DMS79 (cell line): Measurements from ENCODE around the gene OSMR.
A peak's percentile ranks its signal among the peaks of the same experiment; 100 is the strongest.

Experiments
- DNase-seq: peaks from one replicate; lab custom pipeline; 2025; lab: John Stamatoyannopoulos, UW

The OSMR gene

DNA sequence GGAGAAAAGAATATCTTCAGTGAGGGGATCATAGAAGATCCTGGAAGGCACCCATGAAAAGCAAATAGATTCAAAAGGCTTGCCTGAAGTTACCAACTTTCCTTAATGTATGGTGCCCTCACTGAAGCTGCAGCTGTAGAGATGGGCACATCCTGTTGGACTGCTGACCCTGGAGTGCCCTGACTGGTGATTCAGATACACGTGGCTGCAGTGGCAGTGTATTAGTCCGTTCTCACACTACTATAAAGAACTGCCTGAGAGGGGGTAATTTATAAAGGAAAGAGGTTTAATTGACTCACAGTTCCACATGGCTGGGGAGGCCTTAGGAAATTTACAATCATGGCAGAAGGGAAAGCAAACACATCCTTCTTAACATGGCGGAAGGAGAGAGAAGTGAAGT, 80.3 kb downstream of the OSMR start:
- no peak for DNase-seq

DNA sequence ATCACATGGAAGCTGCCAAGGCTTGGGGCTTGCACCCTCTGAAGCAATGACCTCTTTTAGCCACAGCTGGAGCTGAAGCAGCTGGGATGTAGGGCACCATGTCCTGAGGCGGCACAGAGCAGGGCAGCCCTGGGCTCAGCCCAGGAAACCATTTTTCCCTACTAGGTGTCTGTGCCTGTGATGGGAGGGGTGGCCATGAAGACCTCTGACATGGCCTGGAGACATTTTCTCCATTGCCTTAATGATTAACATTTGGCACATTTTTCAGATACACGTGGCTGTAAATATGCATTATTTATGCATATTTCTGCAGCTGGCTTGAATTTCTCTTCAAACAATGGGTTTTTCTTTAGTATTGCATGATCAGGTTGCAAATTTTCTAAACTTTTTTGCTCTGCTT, 81.7 kb downstream of the OSMR start:
- DNase-seq = no peak

DNA sequence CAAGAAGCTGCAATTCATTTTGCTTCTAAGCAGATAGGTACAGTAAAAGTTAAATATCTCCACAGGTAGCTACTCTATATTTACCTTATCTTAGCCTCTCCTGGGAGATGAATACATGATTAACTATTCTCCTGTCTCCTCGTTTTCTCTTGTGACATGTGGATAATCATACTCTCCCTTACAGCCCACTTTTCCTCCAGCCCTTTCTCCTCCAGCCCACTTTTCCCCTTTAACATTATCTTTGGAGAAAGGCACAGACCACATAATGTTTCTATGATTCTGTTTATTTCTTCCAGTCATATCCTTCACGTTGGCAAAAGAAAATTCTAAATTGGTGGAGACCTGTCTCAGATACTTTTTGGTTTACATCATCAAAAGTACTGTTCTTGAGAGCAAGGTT, 84.0 kb downstream of the OSMR start:
- DNase-seq = no peak

DNA sequence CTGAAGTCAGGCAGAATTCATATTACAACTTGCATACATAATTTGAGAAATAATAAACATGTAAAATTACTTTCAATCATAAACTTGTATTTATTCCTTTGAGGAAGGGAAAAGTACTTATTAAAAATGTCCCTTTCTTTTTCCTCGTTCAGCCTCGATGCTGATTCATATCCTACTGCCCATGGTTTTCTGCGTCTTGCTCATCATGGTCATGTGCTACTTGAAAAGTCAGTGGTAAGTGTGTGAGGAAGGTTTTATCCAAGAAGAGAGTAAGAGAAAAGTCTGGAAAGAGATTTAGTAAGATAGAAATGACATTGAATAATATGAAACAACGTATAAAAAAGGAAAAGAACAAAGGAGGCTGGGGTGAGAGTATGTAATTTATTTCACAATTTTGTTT, 85.9 kb downstream of the OSMR start:
- DNase-seq = no peak

DNA sequence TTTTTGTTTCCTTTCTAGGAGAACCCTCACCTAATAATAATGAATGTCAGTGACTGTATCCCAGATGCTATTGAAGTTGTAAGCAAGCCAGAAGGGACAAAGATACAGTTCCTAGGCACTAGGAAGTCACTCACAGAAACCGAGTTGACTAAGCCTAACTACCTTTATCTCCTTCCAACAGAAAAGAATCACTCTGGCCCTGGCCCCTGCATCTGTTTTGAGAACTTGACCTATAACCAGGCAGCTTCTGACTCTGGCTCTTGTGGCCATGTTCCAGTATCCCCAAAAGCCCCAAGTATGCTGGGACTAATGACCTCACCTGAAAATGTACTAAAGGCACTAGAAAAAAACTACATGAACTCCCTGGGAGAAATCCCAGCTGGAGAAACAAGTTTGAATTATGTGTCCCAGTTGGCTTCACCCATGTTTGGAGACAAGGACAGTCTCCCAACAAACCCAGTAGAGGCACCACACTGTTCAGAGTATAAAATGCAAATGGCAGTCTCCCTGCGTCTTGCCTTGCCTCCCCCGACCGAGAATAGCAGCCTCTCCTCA, 87.1 kb downstream of the OSMR start:
- DNase-seq = no peak

DNA sequence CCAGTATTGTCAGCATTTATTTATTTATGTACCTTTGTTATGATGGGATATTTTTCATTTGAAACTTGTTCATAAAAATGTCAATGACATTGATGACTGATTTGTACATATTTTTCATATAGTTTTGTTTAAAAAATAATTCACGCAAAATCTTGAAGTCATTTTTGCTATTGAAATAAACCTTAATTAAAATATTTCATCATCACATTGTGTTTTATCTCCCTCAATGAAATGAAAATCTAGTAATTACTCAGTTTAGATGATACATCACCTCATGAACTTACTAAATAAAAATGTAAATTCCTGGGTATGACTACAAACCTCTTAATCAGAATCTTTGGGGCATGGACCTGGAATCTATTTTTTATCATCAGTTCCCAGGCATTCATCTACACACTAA, 89.6 kb downstream of the OSMR start:
- DNase-seq = no peak

DNA sequence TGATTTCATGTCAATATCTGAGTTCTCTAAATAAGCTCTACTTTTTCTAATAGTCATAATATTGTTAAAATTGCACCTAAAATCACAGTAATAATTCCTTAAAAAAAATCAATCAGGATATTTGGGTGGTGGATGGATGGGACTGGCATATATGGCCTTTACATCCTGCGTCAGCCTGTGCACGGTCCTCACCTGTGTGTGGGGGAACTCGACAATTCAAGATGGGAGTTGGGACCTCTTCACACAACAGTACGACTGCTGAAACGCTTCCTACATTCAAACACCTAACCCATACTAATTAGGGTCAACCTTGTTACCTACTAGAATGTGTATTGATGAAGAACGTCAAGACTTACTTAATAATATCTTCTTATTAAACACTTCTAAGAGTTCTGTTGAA, 90.5 kb downstream of the OSMR start:
- DNase-seq = no peak

DNA sequence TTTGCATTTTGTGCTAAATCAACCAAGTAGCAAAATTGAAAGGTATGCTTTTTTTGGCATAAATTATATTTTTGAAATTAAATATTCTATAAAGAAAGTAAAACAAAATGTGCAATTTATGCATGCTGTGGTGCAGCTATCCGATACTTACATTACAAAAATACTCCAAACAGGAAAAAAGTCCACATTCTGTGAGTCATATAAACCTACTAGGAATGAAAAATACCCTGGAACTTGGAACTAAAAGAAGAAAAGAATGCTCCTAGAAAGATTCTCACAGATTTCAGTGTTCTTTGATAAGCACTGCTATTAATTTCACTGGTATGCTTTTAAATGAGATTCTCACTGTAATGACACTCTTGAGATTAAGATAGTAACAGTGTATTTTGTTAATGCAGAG, 92.6 kb downstream of the OSMR start:
- no peak for DNase-seq

DNA sequence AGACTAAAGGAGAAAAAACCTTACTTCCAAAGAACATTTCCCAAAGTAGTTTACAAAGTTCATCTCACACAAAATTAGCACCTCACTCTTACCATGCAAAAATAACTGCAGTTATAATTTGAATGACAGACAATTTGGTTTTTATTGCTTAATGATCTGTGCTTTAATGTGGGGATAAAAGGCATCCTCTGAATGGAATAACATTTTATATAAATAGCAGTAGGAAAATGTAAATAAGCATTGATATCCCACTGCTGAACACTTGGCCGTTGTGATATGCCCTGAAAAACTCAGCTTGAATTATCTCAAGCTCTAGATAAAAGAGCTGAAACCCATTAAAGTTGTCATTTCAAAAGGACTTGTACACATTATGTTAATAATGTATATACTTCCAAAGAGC, 93.2 kb downstream of the OSMR start:
- DNase-seq = no peak

DNA sequence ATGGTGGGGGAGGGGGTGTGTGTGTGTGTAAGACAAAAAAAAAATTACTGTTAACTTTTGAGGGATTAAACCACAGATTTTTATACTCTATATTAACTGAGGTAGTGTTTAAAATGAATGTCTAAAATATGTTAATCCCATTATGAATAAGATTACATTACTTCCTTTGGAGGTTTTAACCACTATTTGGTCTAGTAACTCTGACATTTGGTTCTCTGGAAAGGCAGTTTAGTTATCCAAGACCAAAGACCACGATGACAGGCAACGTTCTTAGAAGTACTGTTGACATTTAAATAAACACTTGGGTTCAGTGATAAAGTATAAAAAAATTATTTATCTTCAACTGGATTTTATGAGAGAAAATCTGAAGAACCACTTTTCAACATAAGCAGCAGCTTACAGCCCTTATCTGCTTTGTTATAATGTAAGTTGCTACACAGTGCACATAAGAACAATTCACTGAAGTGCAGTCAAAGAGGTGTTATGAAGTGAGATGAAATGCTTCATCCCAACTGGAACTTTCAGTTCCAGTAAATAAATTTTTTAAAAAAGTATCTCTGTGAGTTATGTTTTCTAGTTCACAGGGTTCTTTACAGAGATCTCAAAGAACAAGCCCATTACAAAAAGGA, 94.5 kb downstream of the OSMR start:
- DNase-seq = peak; percentile 25

DNA sequence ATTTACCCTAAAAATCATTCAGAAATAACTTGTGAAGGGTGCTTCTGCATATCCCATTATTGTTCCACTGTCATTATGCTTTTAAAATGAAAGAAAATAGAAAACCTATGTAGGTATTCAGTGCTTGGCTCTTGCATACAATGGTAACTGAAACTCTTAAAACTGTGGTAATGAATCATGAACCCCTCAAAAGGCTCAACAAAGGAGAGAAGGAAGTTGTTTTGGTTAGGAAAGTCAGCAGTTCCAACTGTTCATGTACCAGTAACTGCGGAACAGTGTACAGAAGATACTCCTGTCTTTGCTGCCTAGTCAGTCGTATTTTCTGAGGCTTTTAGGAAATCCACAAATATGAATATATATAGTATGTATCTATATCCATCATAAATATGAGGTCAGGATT, 96.1 kb downstream of the OSMR start:
- DNase-seq = no peak

DNA sequence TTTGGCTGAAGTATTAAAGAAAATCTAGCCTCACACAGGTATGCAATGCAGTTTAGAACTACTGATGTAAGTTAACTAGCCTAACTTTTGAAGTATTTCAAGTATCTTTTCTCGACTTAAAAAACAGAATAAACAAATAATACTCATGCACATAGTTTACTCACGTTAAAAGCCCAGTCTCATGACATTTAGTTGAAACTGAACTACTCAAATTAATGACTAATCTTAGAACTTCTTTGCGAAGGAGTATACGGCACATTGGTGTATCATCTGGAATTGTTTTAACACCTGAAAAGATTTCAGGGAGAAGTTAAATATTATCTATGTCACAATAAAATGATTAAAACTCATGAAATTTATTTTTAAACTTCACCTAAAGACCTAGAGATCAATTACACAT, 98.5 kb downstream of the OSMR start:
- no peak for DNase-seq

DNA sequence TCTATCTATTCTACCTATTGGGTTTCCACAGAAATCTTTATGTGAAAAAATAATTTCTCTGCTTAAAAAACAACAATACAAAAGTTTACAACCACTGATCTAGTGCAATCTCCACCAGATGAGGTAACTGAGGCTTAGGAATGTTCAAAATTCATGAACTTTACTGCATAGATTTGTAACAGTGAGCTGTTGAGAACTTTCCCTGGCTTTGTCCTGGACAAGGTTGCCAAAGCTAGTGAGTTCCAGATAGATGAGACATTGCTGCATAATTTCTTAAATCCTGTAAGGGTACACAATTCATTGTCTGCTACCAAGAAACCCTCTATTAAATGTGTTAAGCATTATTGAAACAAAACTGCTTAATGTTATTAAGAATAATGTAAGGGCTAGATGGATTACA, 102.7 kb downstream of the OSMR start:
- DNase-seq = no peak

DNA sequence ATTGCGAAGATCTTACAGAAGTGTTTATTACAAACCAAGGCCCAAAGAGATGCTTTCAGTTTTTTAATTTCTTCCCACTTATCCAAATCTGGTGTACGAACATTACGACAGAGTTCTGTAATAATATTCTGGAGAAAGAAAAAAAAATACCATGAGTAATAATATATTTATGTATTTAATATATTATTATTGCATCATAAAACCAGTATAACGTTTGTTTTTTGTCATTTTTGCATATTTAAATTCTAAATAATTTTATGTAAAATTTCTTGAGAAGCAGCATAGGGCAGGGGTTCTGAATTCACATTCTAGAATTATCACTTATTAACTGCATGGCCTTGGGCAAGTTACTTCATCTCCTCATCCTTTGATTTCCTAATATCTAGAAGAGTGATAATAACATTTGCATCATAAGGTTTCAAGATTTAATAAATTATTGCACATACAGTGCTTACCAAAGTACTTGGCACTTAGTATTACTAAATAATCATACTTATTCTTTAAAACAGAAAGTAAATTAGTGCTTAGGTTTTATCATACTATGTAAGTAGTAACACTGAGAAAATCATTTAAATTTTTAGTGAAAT, 107.7 kb downstream of the OSMR start:
- no peak for DNase-seq

DNA sequence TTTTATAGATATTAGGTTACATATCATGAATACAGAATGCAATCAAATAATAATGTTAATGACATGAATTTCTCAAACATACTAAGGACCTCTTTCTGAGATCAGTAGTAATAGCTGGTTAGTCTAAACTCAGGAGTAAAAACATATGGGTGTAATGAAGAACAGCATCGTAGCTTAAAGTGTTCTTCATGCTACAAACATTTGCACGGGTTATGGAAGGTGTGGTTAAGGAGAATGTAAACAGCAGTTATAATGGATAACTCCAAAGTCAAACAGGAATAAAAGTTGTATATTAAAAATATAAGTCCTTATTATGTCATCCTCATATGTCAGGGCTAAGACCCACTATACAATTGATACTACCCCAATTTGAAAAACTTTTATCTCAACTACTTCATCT, 115.9 kb downstream of the OSMR start:
- no peak for DNase-seq

DNA sequence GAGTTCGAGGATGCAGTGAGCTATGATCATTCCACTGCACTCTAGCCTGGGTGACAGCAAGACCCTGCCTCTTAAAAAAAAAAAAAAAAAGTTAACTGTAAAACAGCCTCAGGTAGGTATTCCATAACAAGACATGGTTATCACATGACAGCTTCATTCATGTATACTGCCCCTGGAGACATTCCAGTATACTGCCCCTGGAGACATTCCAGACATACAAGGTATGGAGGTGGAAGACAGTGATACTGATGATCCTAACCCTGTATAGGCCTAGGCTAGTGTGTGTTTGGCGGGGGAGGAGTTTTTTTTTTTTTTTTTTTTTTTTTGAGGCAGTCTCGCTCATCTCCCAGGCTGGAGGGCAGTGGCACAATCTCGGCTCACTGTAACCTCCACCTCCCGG, 122.9 kb downstream of the OSMR start:
- no peak for DNase-seq

DNA sequence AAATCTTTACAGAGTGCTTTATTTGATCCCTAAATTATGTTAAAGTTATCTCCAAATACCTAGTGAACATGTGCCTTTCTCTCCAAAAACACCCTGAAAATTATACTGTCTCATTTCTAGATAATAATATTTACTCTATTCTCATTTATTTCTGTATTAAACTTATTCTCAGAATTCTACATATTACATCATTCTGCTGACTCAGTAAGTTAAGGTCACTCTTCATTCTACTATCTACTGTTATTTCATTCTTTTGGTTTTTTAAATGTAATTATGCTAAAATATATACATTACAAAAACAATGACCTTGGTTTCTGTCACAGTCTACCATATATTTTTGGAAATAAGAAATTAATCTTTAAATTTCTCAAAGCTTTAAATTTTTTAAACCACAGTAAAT, 132.2 kb downstream of the OSMR start:
- DNase-seq = no peak

DNA sequence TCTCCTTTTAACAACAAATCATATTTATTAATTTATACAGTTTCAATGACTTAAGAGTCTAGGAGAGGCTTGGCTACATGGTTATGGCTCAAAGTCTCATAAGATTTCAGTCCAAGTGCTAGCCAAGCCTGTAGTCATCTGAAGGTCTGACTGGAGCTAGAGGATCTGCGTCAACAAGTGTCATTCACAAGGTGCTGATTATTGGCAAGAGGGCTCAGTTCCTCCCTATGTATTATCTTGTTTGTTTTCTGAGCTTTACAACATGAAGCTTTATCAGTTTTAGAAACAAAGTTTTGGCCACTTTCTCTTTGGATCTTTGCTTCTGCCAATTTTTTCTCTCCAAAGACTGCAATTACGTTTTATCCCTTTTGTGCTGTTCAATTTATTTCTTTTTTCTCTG, 133.7 kb downstream of the OSMR start:
- no peak for DNase-seq
